ENCODE results near the gene KLK14.
A peak's percentile ranks its signal among the peaks of the same experiment; 100 is the strongest.

KLK14 gene

GRCh38 chr19:51110666-51110971 is 27.9 kb upstream of the KLK14 start:
- TF ChIP-seq CTCF (IDR thresholded peaks at IDR 0.05; ENCODE audit: borderline replicate concordance, insufficient read depth, low read depth, low read length), result no peak
- no peak overlapping the region for H3K4me3 ChIP-seq (ENCODE audit: low read depth, low read length)

- peak overlapping the region; percentile 39 for H3K4me3 ChIP-seq (ENCODE audit: low read depth, low read length)
- no peak for TF ChIP-seq CTCF (IDR thresholded peaks at IDR 0.05; ENCODE audit: borderline replicate concordance, insufficient read depth, low read depth, low read length)
These were observed 26.1 kb upstream of the KLK14 start for GRCh38 chr19:51108805-51109146.

- peak within 1 kb of the TSS; percentile 97 for H3K4me3 ChIP-seq (ENCODE audit: low read depth, low read length)
- no peak for TF ChIP-seq CTCF (IDR thresholded peaks at IDR 0.05; ENCODE audit: borderline replicate concordance, insufficient read depth, low read depth, low read length)
These were observed 25.5 kb upstream of the KLK14 start, which contains the start of gene CTU1 for GRCh38 chr19:51108066-51108804. Gene CTU1 (minus strand): TSS chr19:51108409. CDS start chr19:51104569, 3,840 bp downstream.

- TF ChIP-seq CTCF (IDR thresholded peaks at IDR 0.05; ENCODE audit: borderline replicate concordance, insufficient read depth, low read depth, low read length), result 0 out of 2 replicates have a peak, but pooled peaks have one; percentile 1
- H3K4me3 ChIP-seq (ENCODE audit: low read depth, low read length), result peak overlapping the region; percentile 97
These were observed 24.8 kb upstream of the KLK14 start for GRCh38 chr19:51107406-51108065.

- no peak overlapping the region for H3K4me3 ChIP-seq (ENCODE audit: low read depth, low read length)
- TF ChIP-seq CTCF (IDR thresholded peaks at IDR 0.05; ENCODE audit: borderline replicate concordance, insufficient read depth, low read depth, low read length), result no peak
These were observed 21.2 kb upstream of the KLK14 start for GRCh38 chr19:51103926-51104341.

GRCh38 chr19:51102991-51103390 is 20.3 kb upstream of the KLK14 start:
- H3K4me3 ChIP-seq (ENCODE audit: low read depth, low read length), result no peak overlapping the region
- TF ChIP-seq CTCF (IDR thresholded peaks at IDR 0.05; ENCODE audit: borderline replicate concordance, insufficient read depth, low read depth, low read length), result no peak

Data from GM12875 (cell line).